GM21528 (cell line): ENCODE data around the gene TBPL1.
"Not testable (repeated sequence)": the region's sequence is repeated elsewhere in the genome, so short reads cannot be mapped to it uniquely, and the experiment has no call there.

Experiments used
- ATAC-seq: cut with Tn5 transposase; IDR thresholded peaks from one replicate; pipeline ENCODE4 v1.9.1; 2021; ENCODE audit warnings: mild to moderate bottlenecking, moderate library complexity; ENCODE audit not compliant: unreplicated experiment, low FRiP score

The TBPL1 gene

GRCh38 chr6:133952815-133953633 is at the start of gene TBPL1:
TBPL1 (plus strand) TSS chr6:133953224; CDS start chr6:133980126, 26,902 bp downstream.
- peak; percentile 92 for ATAC-seq

GRCh38 chr6:133903855-133904254 is 49.2 kb upstream of the TBPL1 start:
- no peak for ATAC-seq

- ATAC-seq: no peak
Observed at GRCh38 chr6:133906050-133906449, 47.0 kb upstream of the TBPL1 start.

GRCh38 chr6:133916650-133917151 is 36.3 kb upstream of the TBPL1 start:
- peak; percentile 78 for ATAC-seq

GRCh38 chr6:133917781-133918180 is 35.2 kb upstream of the TBPL1 start:
- no peak for ATAC-seq

- no peak for ATAC-seq
Observed at GRCh38 chr6:133918208-133918930, 34.7 kb upstream of the TBPL1 start.

GRCh38 chr6:133919362-133919761 is 33.7 kb upstream of the TBPL1 start:
- no peak for ATAC-seq

- peak; percentile 61 for ATAC-seq
Observed at GRCh38 chr6:133921249-133921859, 31.7 kb upstream of the TBPL1 start.

GRCh38 chr6:133923938-133924593 is 29.0 kb upstream of the TBPL1 start:
- peak; percentile 86 for ATAC-seq

- ATAC-seq: not testable (repeated sequence)
Observed at GRCh38 chr6:133931221-133931620, 21.8 kb upstream of the TBPL1 start.

GRCh38 chr6:133936352-133936751 is 16.7 kb upstream of the TBPL1 start:
- not testable (repeated sequence) for ATAC-seq

GRCh38 chr6:133937909-133938308 is 15.1 kb upstream of the TBPL1 start:
- ATAC-seq: no peak

GRCh38 chr6:133938533-133938932 is 14.5 kb upstream of the TBPL1 start:
- ATAC-seq: no peak

- no peak for ATAC-seq
Observed at GRCh38 chr6:133939778-133940667, 13.0 kb upstream of the TBPL1 start.

GRCh38 chr6:133945158-133945557 is 7.9 kb upstream of the TBPL1 start:
- no peak for ATAC-seq

- no peak for ATAC-seq
Observed at GRCh38 chr6:133947302-133947900, 5.6 kb upstream of the TBPL1 start.

GRCh38 chr6:133948472-133948871 is 4.6 kb upstream of the TBPL1 start:
- ATAC-seq: no peak

- no peak for ATAC-seq
Observed at GRCh38 chr6:133951227-133951626, 1.8 kb upstream of the TBPL1 start.
